Calu3 (cell line): ENCODE results near the gene DOHH. TPM values are rescaled to one million over a fixed set of nuclear protein-coding genes. Genes with fewer than 3 reads are reported as not detected.
"Not testable (repeated sequence)": the region's sequence is repeated elsewhere in the genome, so short reads cannot be mapped to it uniquely, and the experiment has no call there.

ENCODE experiments used
- BruUV-seq: library from RNA; stranded (reverse); fragments of 400-500 nt; replicated peaks from 2 replicates; lab custom pipeline; 2021; lab: Mats Ljungman, UMichigan
- CTCF ChIA-PET: fragments of 300-600 bp; sonication (Branson Sonifier 250); formaldehyde crosslinking; loops from one replicate; lab custom pipeline; 2022; ENCODE audit warnings: antibody characterized with exemption; lab: Charles Lee
- DNase-seq: peaks from one replicate; pipeline ENCODE4 v3.0.0; 2022
- H3K27ac Mint-ChIP-seq: one replicate; pipeline ENCODE4 v1.8.0; 2022; ENCODE audit warnings: mixed read lengths; ENCODE audit not compliant: unreplicated experiment
- H3K27me3 Mint-ChIP-seq: one replicate; pipeline ENCODE4 v1.8.0; 2022; ENCODE audit warnings: mixed read lengths; ENCODE audit not compliant: unreplicated experiment
- H3K36me3 Mint-ChIP-seq: one replicate; pipeline ENCODE4 v1.8.0; 2022; ENCODE audit warnings: mild to moderate bottlenecking, moderate library complexity, mixed read lengths; ENCODE audit not compliant: insufficient read depth, unreplicated experiment
- H3K4me1 Mint-ChIP-seq: one replicate; pipeline ENCODE4 v1.8.0; 2022; ENCODE audit warnings: mild to moderate bottlenecking, low read depth, mixed read lengths; ENCODE audit not compliant: unreplicated experiment
- H3K4me3 Mint-ChIP-seq: one replicate; pipeline ENCODE4 v1.8.0; 2022; ENCODE audit warnings: mild to moderate bottlenecking, low read depth, moderate library complexity, mixed read lengths; ENCODE audit not compliant: unreplicated experiment
- H3K9me3 Mint-ChIP-seq: one replicate; pipeline ENCODE4 v1.8.0; 2022; ENCODE audit warnings: low read depth, mixed read lengths; ENCODE audit not compliant: unreplicated experiment
- CTCF ChIP-seq: fragments of 200-600 bp; IDR thresholded peaks from one replicate; pipeline ENCODE4 v1.8.0; 2022; ENCODE audit warnings: antibody characterized with exemption; ENCODE audit not compliant: unreplicated experiment
- intact Hi-C: fragments of 100-400 bp; cut with micrococcal nuclease; formaldehyde crosslinking; loops from one replicate; pipeline ENCODE4 v1.10.0; 2022; ENCODE audit not compliant: unreplicated experiment
- total RNA-seq: library from RNA; stranded (reverse); gene quantifications from 2 replicates; pipeline ENCODE4 v1.2.3, GENCODE V29; 2022

DOHH gene
- total RNA-seq, 1 experiment from 2014 or later, result 11.6 TPM

- no TSS peak for BruUV-seq
- H3K9me3 Mint-ChIP-seq, result no peaks in the 10 kb centered on the region
These were observed 46.6 kb downstream of the DOHH start for GRCh38 chr19:3453840-3454239.

GRCh38 chr19:3452942-3453214 lies 47.6 kb downstream of the DOHH start:
- H3K27me3 Mint-ChIP-seq, H3K4me3 Mint-ChIP-seq, H3K9me3 Mint-ChIP-seq, intact Hi-C loops, CTCF ChIA-PET, DNase-seq, H3K27ac Mint-ChIP-seq, BruUV-seq, H3K4me1 Mint-ChIP-seq: not testable (repeated sequence)
- peaks cover 45% of the 10 kb centered on the region for H3K36me3 Mint-ChIP-seq

More at GRCh38 chr19:3453840-3454239, 46.6 kb downstream of the DOHH start:
- peaks cover 8% of the 10 kb centered on the region for H3K4me1 Mint-ChIP-seq
- H3K4me3 Mint-ChIP-seq, result no peak overlapping the region
- peaks cover 42% of the 10 kb centered on the region for H3K36me3 Mint-ChIP-seq
- no peak for TF ChIP-seq CTCF
- CTCF ChIA-PET, result no interaction called here
- intact Hi-C loops, result no loop called here
- H3K27me3 Mint-ChIP-seq, result no peaks in the 10 kb centered on the region
- no peak for DNase-seq
- no peak overlapping the region for H3K27ac Mint-ChIP-seq

DNA sequence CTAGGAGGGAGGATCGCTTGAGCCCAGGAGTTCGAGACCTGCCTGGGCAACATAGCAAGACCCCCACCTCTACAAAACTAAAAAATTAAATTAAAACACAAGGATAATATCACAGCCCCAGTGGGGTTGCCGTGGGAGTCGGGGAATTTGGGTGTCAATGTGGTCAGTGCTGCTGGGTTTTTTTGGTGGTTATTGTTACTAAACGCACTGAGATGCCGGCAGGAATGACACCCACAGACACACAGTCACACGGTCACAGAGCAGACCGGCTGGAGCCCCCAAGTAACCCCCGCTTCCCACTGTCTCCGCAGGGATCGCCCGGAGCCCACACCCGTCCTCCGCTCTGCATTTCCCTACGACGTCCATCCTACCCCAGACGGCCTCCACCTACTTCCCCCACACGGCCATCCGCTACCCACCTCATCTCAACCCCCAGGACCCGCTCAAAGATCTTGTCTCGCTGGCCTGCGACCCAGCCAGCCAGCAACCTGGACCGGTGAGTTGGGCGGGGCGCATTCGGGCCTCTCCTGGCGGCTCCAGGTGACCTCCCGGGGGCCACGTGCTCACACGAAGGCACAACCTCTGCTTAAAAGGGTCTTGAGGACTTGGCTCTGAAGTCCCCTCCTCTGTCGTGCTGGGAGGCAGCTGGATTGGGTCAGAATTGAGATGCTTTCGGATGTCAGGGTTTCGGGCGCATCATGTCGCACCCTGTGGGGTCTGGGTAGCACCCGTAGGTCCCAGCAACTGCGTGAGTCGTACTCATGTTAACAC lies 48.1 kb downstream of the DOHH start:
- CTCF ChIA-PET, result no interaction called here
- no peaks in the 10 kb centered on the region for H3K9me3 Mint-ChIP-seq
- no peak for TF ChIP-seq CTCF
- no peak overlapping the region for H3K4me3 Mint-ChIP-seq
- intact Hi-C loops, result no loop called here
- BruUV-seq, result no TSS peak
- no peak overlapping the region for H3K27ac Mint-ChIP-seq
- no peak for DNase-seq
- H3K36me3 Mint-ChIP-seq, result peaks cover 46% of the 10 kb centered on the region
- no peaks in the 10 kb centered on the region for H3K27me3 Mint-ChIP-seq
- H3K4me1 Mint-ChIP-seq, result peaks cover 8% of the 10 kb centered on the region

DNA sequence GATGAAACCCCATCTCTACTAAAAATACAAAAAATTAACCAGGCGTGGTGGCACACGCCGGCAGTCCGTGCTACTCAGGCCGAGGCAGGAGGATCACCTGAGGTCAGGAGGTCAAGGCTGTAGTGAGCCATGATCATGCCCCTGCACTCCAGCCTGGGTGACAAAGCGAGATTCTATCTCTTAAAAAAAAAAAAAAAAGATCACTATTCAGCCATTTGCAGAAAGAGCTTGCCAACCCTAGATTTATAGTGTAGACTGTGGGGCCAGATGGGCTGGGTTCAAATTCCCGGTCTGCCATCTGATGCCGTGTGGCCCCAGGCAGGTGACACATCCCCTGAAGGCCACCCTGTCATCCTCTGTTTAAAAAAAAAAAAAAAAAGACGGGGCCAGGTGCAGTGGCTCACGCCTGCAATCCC lies 49.0 kb downstream of the DOHH start:
- CTCF ChIA-PET, result no interaction called here
- no peaks in the 10 kb centered on the region for H3K9me3 Mint-ChIP-seq
- no peak overlapping the region for H3K4me3 Mint-ChIP-seq
- peaks cover 41% of the 10 kb centered on the region for H3K36me3 Mint-ChIP-seq
- DNase-seq, result no peak
- TF ChIP-seq CTCF, result no peak
- BruUV-seq, result no TSS peak
- peak overlapping the region; percentile 84 for H3K27ac Mint-ChIP-seq
- intact Hi-C loops, result no loop called here
- peaks cover 8% of the 10 kb centered on the region for H3K4me1 Mint-ChIP-seq
- no peaks in the 10 kb centered on the region for H3K27me3 Mint-ChIP-seq

GRCh38 chr19:3450796-3451411 lies 49.6 kb downstream of the DOHH start:
- CTCF ChIA-PET, result no interaction called here
- no peak for TF ChIP-seq CTCF
- H3K27ac Mint-ChIP-seq, result peak overlapping the region; percentile 84
- DNase-seq, result peak; percentile 16
- peaks cover 8% of the 10 kb centered on the region for H3K4me1 Mint-ChIP-seq
- BruUV-seq, result no TSS peak
- intact Hi-C loops, result no loop called here
- H3K27me3 Mint-ChIP-seq, result no peaks in the 10 kb centered on the region
- H3K4me3 Mint-ChIP-seq, result no peak overlapping the region
- peaks cover 39% of the 10 kb centered on the region for H3K36me3 Mint-ChIP-seq
- H3K9me3 Mint-ChIP-seq, result no peaks in the 10 kb centered on the region
